Activated effector memory CD4-positive, alpha-beta T cell treated with Interleukin-2 at 50 U/mL for 16 hours (primary cell): ENCODE data around the gene CAST.
"Not testable (repeated sequence)": the region's sequence is repeated elsewhere in the genome, so short reads cannot be mapped to it uniquely, and the experiment has no call there.

Experiments used
- DNase-seq: peaks from one replicate; pipeline ENCODE4 v3.0.0-alpha.2; 2020

Gene CAST, protein sequence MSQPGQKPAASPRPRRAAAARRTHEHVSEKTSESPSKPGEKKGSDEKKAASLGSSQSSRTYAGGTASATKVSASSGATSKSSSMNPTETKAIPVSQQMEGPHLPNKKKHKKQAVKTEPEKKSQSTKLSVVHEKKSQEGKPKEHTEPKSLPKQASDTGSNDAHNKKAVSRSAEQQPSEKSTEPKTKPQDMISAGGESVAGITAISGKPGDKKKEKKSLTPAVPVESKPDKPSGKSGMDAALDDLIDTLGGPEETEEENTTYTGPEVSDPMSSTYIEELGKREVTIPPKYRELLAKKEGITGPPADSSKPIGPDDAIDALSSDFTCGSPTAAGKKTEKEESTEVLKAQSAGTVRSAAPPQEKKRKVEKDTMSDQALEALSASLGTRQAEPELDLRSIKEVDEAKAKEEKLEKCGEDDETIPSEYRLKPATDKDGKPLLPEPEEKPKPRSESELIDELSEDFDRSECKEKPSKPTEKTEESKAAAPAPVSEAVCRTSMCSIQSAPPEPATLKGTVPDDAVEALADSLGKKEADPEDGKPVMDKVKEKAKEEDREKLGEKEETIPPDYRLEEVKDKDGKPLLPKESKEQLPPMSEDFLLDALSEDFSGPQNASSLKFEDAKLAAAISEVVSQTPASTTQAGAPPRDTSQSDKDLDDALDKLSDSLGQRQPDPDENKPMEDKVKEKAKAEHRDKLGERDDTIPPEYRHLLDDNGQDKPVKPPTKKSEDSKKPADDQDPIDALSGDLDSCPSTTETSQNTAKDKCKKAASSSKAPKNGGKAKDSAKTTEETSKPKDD

DNA sequence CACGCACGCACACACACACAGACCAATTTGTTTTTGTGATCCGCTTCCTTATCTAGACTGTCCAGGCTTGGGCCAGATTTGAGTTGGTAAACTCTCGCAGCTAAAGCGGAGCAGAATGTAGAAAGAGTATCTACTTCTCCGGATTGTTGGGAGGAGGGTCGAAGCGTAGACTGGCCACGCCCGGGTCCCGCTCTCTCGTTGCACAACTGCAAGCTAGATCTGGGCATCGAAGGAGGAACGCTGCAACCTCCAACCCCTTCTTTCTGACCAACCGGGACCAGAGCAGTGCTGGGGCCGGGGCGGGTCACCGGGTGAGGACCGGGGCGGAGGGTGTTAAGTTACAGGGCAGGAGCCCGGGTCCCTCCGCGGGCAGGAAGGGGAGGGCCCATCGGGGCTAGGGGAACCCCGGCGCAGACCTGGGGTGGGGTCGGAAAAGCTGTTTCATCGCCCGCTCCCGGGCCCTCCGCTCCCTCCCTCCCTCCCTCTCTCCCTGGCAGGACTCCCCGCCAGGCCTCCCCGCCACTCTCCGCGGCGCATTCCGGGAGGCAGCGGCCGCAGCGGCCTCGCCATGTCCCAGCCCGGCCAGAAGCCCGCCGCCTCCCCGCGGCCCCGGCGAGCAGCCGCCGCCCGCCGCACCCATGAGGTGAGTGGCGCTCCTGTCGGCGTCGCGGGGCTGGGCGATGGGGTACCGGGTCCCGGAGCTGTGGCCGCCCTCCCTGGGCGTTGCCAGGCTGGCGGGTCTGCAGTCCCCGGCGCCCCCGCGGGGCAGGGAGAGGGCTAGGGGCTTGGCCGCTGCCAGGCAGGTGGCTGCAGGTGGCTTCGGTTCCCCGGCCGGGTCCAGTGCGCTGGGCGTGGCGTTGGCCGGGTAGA, at the start of gene CAST:
TSS of gene CAST (plus strand) at position 522 of the 870 bp plus-strand sequence. CDS start at position 569, 47 bp downstream.
- peak; percentile 73 for DNase-seq

DNA sequence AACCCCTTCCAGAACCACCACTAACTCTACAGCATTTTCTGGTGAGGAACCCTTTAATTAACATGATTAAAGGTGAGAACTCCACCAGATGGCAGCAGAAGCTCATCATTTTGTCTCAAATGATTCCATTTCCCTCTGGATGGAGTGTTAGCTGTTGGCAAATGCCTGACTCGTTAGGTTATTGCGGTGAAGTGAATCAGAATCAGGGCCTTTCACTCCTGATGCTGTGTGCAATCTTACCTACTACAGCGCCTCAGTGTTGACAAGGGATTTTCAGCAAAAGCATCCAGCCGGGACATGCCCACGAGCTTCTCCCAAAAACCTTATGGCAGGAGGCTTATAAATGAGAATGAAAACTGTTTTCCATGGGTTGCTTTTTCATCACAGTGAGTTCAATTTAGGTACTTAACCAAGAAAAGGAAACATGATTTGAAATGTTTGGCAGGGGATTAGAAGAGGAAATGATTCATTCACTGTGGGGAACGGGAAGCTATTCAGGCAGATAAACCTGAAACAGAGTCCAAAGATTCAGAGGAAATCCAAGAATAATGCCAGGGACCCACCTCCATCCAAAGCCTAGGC, 48.0 kb upstream of the CAST start:
- no peak for DNase-seq

DNA sequence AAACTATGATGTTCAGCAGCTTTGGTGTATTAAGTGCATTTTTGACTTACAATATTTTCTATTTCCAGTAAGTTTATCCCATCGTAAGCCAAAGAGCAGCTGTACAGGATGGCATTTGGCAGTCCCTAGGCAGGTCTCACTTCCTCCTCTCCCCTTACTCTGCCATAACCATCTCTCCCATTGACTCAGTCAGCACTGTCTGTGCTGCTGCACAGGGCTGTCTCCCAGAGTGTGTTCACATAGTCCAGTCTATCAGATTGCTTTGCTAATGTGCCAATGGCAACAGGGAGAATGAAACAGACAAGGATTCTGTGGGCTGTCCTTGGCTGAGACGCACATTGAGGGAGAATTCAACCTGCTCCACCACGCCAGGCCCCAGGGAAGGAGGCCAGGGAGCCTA, 47.0 kb upstream of the CAST start:
- DNase-seq: no peak

DNA sequence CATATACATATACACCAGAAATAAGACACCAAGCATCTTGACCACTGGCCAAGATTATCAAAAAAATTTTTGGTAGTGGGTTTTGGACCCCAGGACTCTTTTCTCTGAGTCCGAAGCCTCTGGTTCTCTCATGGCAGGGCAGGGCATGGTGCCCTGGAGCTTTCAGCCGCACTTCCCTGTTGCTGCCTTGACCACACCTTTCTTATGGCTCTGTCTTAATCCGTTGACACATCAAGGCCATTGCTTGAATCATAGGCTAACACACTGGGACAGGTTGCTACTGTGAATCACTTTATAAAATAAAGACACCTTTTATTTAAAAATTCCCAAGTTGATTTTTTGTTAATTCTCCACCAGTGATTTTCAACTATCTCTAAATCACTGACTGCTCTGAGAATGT, 45.4 kb upstream of the CAST start:
- no peak for DNase-seq

DNA sequence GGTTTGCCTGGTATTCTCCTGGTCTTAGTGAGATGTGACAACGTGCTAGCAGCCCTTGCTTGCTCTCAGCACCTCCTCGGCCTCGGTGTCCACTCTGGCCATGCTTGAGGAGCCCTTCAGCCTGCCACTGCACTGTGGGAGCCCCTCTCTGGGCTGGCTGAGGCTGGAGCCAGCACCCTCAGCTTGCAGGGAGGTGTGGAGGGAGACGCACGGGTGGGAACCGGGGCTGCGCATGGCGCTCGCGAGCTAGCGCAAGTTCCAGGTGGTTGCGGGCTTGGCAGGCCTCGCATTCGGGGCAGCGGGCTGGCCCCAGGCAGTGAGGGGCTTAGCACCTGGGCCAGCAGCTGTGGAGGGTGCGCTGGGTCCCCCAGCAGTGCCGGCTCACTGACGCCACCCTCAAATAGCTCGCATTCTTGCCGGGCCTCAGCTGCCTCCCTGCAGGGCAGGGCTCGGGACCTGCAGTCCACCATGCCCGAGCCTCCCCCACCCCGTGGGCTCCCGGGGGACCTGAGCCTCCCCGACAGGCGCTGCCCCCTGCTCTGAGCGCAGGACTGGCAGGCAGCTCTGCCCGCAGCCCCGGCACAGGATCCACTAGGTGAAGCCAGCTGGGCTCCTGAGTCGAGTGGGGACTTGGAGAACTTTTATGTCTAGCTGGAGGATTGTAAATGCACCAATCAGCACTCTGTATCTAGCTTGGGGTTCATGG, 43.7 kb upstream of the CAST start:
- DNase-seq: not testable (repeated sequence)

DNA sequence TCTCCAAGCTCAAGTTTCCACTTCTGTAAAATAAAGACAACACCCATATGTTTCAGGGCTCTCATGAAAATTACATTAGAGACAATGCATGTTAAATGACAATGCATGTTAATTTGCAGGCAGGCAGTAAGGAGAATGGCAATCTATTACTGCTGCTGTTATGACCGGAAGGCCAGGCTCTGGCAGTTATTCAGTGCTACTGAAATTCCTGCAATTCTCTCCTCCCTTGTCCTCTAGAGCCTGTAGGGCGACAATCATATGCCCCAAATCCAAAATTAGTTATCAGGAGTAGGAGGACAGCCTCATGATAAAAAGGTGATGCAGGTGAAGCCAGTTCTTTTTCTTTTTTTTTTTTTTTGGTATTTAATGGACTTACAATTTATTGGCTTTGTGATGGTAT, 42.2 kb upstream of the CAST start:
- DNase-seq: no peak

DNA sequence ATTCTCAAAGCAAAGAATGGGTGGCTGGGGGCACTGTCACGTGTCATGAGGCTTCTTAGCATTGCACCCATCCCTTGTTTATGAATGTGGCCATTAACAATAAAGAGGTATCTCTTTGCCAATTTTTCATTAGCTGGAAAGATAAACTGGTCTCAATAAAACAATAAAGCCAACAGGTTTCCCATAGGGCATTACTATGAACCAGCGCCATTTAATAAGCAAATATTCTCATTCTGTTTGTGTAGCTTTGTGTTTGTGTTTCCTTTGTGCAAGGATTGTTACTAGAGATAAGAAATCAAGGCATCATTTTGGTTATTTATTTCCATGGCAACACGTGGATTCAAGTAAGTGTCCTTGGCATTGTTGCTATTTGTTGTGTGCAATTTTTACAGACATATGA, 37.6 kb upstream of the CAST start:
- DNase-seq: no peak

DNA sequence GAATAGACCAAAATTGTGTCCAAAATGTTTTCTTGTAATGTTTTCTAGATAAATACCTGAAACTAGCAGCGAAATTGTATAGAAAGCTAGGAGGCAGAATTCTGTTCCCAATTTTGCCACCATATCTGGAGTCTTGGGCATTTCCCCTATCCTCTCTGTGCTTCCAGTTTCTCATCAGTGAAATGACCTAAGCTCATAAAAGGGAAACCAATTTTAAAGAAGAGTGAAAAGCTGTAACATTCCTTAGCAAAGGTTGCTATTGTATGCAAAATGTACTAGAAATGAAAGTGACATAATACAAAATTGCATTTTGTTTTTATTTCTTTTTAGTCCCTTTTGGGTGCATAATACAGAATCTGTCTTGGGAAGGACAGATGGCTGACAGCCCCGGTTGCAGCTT, 36.8 kb upstream of the CAST start:
- no peak for DNase-seq

DNA sequence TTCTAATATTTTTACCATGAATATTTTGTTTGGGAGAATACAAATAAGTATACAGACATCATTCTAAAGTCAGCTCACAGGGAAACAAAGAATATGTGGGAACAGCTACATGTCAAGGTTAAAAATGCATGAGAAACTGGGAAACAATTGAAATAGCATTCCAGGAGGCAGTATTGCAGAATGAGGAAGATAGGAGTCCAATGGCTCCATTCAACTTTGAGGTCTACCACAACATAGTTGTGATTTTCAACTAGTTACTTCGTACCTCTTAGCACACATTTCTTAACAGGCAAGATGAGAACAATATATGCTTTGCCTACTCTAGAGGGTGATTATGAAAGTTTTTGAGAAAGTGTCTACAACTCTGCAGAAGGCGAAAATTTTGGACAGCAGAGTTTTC, 35.2 kb upstream of the CAST start:
- no peak for DNase-seq

DNA sequence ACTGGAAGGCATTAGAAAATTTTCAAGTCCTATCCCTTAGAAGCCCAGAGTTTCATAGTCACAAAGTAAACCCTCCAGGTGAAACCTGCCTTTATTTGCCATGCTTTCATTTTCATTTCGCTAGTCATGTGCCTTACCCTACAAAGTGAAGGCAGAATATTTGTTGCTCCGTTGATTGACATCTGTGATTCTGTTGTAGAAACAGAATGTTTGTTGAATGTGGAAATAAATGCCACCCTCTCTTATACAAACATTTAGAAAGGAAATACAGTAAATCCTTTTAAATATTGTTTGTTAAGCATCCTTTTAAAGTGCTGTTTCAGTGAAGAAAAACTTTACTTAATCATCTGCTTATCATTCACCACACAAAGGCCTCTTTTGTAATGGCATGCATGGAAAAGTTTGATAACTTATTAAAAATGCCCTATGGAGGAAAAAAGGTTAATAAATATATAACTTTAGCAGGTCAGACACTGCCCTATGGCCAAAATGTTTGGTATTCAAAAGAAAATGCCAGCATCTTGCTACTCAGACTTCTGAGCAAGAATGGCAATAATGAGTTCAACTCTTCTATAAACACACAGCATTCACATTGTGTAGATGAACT, 34.3 kb upstream of the CAST start:
- DNase-seq: no peak

DNA sequence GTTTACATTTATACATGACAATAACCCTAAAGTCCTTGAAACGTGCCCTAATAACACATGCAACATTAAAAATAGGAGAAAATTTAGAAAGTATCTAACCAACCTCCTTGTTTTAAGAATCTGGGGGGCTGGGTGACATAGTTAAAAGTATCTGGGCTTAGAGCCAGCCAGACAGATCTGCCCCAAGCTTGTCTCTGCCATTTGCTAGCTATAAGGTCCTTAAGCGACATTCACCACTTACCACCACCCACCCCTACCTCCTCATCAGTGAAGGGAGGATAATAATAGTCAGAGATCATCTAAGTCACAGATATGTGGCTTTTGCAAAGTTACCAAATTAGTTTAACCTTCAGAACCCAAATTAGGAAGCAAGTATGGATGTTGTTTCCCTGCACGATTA, 33.8 kb upstream of the CAST start:
- DNase-seq: no peak

DNA sequence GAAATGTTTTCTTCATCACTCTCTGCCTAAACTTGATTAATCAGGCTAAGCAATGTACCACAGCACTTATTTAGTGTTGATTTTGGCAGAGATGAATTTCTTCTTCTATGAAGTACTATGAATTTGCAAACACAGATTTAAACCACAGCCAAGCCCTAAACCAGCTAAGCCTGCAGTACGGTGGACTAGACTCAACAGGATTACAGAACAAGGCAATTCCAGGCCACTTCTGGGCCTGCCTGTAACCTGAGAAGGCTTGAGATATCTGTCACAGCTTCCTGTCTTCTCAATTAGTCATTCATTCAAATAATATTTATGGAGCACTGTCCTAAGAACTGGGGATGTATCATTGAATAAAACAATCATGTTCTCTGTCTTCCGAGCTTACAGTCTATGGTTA, 32.4 kb upstream of the CAST start:
- no peak for DNase-seq

DNA sequence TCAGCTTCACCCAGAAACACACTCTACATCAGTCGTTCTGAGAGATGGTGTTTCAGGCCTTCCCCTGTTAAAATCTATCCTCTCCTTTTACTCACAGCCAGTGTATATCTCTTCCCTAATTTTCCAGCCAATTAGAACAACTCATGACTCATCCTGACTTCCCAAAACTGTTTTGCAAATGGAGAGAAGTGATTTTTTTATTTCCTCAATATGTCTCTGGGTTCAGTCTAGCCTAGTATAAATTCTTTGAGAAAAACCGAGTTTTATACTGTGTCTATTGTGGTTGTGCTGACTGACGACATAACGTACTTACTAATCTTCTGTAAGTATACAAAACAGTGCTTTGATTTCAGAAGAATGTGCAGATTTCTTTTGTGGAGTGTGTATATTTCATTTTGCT, 28.4 kb upstream of the CAST start:
- no peak for DNase-seq

DNA sequence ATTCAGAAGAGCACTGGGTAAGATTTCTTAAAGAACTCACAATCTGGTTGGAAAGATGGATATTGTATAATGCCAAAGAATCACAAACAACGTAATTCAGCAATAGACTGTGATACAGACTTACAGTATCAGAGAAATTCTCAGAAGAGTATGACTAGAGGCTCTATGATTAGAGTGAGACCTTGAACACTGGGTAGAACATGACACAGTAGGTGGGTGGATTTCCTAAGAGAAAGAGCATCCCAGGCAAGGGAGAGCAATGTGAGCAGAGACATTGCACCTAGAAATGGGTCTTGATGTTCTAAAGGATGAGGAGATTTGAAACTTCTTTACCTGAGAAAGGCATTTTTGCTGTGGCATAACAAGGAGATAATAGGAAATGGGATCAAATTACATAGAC, 27.3 kb upstream of the CAST start:
- DNase-seq: no peak

DNA sequence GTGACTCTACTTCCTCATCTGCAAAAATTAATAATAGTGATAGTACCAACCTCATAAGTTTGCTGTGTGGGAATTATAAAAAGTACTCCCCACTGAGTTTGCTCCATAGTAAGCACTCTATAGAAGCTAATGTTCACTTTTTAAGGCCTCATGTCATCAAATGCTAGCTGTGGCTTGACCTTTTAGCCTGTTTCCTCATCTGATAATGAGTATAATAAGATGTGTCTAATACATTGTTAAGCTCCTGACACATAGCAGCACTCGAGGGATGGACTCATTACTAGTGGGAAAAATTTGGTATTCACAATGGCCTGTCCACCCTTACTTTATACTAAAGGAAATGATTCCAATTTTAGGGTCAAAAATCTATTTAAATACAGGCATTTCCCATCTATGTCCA, 26.1 kb upstream of the CAST start:
- no peak for DNase-seq

DNA sequence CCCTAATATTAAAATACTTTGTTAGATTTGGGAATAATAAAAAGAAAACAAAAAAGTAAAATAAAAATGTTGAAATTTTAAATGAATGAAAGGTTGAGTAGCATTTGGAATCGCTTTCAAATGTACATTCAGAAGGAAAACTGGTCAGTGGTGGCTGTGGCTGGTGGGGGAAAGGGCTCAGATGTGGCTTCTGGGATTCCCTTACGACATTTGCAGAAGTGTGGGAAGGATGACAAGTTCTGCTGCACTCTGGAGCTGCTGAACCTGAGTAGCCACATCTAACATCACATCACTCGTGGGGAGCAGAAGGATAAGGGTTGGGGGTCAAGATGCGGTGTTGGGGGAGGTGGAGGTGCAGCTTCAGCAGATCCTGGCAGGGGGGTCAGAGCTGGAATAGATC, 25.6 kb upstream of the CAST start:
- no peak for DNase-seq

DNA sequence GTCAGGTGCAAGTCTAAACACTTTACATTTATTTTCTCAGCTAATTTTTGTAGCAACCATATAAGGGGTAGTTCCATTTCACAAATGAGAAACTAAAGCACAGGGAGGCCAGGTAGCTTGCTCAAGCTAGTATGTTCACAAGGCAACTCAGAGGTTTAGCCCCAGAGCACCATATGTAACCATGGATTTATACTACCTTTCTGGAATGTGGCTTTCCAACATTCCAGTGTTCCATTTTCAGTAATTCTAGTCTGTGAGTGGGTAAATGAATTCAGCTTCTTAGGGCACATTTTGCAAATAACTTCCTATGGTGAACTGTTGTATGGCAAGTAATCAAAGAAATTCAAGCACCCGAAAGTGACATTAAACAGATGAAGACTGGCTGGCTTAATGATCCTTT, 25.0 kb upstream of the CAST start:
- DNase-seq: no peak

DNA sequence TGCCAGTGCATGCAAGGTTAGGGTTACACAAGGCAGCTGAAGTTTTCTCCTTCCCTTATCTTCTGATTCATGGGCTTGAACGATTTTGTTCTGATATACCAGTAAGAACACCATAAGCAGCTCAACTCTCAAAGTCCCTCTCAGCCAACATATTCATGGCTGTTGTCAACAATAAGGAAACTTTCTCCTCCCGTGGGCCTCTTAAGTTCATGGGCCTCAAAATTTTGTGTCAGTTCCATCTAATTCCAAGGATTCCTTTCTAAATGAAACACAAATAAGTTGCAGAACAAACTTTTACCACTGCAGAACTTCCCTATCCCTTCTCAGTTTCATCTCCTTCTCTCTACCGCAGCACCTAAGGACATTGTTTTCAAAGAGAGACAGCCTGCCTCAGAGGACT, 23.6 kb upstream of the CAST start:
- no peak for DNase-seq

DNA sequence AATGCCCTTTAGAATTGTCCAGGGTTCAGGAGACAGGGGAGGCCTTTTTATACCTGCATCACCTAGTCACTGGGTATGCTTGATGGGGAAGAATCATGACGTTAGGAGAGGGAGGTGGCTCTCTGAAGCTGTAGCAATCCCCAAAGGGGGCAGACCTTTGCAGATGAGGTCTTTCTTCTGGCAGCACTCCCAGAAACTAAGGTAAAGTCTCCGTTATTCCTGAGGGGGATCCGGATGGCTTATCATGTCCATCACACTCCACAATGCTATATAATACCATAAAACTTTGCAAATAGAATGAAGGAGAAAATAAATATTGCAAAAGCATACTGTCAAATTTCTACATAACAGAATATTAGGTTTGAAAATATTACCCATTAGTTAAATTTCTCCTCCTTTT, 21.5 kb upstream of the CAST start:
- no peak for DNase-seq

DNA sequence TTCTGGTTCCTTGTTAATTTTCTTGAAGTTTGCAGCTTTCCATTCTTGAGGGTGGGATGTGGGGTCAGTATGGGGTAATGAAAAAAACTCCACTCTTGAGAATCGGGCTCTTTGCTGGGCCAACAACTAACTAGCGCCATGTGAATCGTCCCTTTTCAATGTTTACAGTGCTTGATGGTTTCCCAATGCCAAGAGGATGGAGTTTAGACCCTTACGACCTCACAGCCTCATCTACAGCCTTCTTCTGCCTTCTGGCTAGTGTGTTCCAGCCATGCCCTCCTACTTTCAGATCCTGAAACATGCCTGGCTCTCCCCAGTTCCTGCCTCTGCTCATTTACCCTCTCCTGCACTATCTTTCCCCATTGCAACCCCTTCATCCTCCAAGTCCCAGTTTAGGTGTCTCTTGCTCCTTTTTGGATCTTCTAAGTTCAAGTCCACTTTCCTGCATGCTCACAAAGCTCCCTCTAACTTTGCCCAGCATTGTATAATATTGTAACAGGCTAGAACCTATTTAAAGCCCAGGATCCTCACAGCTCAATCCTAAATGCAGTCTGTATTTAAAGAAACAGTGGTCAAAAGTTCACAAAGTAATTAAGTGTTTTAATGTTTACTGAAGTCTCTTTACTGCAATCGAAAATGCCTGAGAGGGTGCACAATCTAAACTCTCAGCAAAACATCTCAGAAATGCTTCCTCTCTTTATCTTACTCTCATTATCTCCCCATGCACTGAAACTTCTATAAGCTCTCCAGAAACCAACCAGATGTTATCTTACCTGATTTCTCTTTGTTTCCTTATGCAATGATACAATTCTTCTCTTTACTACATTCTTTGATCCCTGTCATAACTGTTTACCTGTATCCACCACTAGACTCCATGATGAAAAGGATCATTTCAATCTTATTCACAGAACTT, 20.6 kb upstream of the CAST start:
- no peak for DNase-seq

DNA sequence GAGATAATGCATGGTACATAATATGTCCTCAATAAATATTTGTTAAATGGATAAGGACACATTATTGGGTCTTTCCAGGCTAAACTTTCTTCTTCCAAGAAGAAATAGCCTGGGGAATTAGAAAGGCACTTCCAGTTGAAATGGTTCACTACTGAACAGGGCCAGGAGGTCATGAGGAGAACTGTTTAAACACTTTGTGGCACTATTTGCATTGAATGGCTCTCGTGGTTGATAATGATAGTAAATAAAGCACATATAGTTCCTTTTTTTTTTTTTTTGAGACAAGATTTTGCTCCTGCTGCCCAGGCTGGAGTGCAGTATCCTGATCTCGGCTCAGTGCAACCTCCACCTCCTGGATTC, 19.9 kb upstream of the CAST start:
- no peak for DNase-seq
